CD14-positive monocyte (primary cell): Measurements from ENCODE around the gene ORAI3. TPM values are rescaled to one million over a fixed set of nuclear protein-coding genes. Genes with fewer than 3 reads are reported as not detected.

ENCODE experiments used
- DNase-seq, 3 donors: peaks; one replicate each; pipeline ENCODE4 v3.0.0-alpha.2; 2011 to 2022
- H2AFZ ChIP-seq: 2 replicates; pipeline ENCODE4 v1.6.0; 2012; ENCODE audit warnings: mild to moderate bottlenecking, low read depth, low read length, inconsistent platforms; ENCODE audit not compliant: insufficient read depth, poor library complexity, severe bottlenecking
- H3K27ac ChIP-seq, 2 donors: 1 replicate in 1 of 2; 2 replicates in 1 of 2; pipeline ENCODE4 v1.5.1; 2012 to 2013; ENCODE audit warnings: low read length in 2 of 2, control low read depth in 1 of 2, inconsistent platforms in 1 of 2, low read depth in 1 of 2, mild to moderate bottlenecking in 1 of 2
- H3K27me3 ChIP-seq, 2 donors: one replicate each; pipeline versions ENCODE4 v1.6.0 to v1.6.1; 2011 to 2013; ENCODE audit warnings: low read length in 2 of 2; ENCODE audit not compliant: control insufficient read depth in 2 of 2, insufficient read depth in 2 of 2
- H3K36me3 ChIP-seq, 2 donors: replicated peaks in 1 of 2; 1 replicate in 1 of 2; 2 replicates in 1 of 2; pipeline versions ENCODE4 v1.5.1 to v1.6.1; 2012 to 2013; ENCODE audit warnings: low read length in 2 of 2, control low read depth in 1 of 2, inconsistent platforms in 1 of 2, mild to moderate bottlenecking in 1 of 2; ENCODE audit not compliant: insufficient read depth in 2 of 2, control insufficient read depth in 1 of 2
- H3K4me1 ChIP-seq, 2 donors: 1 replicate in 1 of 2; 2 replicates in 1 of 2; pipeline versions ENCODE4 v1.5.1 to v1.6.1; 2012 to 2013; ENCODE audit warnings: low read length in 2 of 2, control low read depth in 1 of 2, inconsistent platforms in 1 of 2, mild to moderate bottlenecking in 1 of 2, moderate library complexity in 1 of 2; ENCODE audit not compliant: insufficient read depth in 2 of 2, control insufficient read depth in 1 of 2
- H3K4me2 ChIP-seq: replicated peaks from 2 replicates; pipeline ENCODE3; 2012; ENCODE audit warnings: low read length, moderate library complexity, mild to moderate bottlenecking; ENCODE audit not compliant: poor library complexity, severe bottlenecking; ENCODE audit errors: extremely low read depth
- H3K4me3 ChIP-seq, 3 experiments: fragments of 200-600 bp in 1 of 3; sonication (generic) in 1 of 3; replicated peaks in 1 of 3; 1 replicate in 2 of 3; 2 replicates in 1 of 3; pipeline ENCODE4 v1.5.1; 2011 to 2013; ENCODE audit warnings: low read length in 3 of 3, mild to moderate bottlenecking in 3 of 3, control low read depth in 2 of 3, low read depth in 2 of 3, inconsistent platforms in 1 of 3, moderate library complexity in 1 of 3
- H3K79me2 ChIP-seq: 2 replicates; pipeline ENCODE4 v1.6.0; 2012; ENCODE audit warnings: mild to moderate bottlenecking, control low read depth, inconsistent platforms, low read length, moderate library complexity; ENCODE audit not compliant: insufficient read depth
- H3K9ac ChIP-seq: 2 replicates; pipeline ENCODE4 v1.6.0; 2017; ENCODE audit warnings: low read length, mild to moderate bottlenecking; ENCODE audit not compliant: insufficient read depth, poor library complexity, severe bottlenecking
- H3K9me3 ChIP-seq, 2 donors: replicated peaks in 1 of 2; 1 replicate in 1 of 2; 2 replicates in 1 of 2; pipeline versions ENCODE4 v1.5.1 to v1.6.1; 2012 to 2013; ENCODE audit warnings: low read length in 2 of 2, control low read depth in 1 of 2; ENCODE audit not compliant: control insufficient read depth in 1 of 2, insufficient read depth in 1 of 2
- H4K20me1 ChIP-seq: 2 replicates; pipeline ENCODE4 v1.6.0; 2012; ENCODE audit warnings: mild to moderate bottlenecking, low read length, control low read depth, moderate library complexity; ENCODE audit not compliant: insufficient read depth
- H3K27ac Mint-ChIP-seq, 7 donors: one replicate each; pipeline ENCODE4 v1.8.0; 2020; ENCODE audit warnings: mild to moderate bottlenecking in 7 of 7, mixed read lengths in 7 of 7, moderate library complexity in 6 of 7, inconsistent platforms in 2 of 7
- H3K27me3 Mint-ChIP-seq, 3 donors: one replicate each; pipeline ENCODE4 v1.8.0; 2021 to 2022; ENCODE audit warnings: low read depth in 3 of 3, mild to moderate bottlenecking in 3 of 3, mixed read lengths in 3 of 3, moderate library complexity in 3 of 3, inconsistent platforms in 1 of 3
- H3K36me3 Mint-ChIP-seq, 2 donors: one replicate each; pipeline ENCODE4 v1.8.0; 2020; ENCODE audit warnings: mixed read lengths in 2 of 2, inconsistent platforms in 1 of 2, mild to moderate bottlenecking in 1 of 2
- H3K4me1 Mint-ChIP-seq: one replicate; pipeline ENCODE4 v1.8.0; 2020; ENCODE audit warnings: mild to moderate bottlenecking, mixed read lengths
- H3K4me3 Mint-ChIP-seq, 2 donors: one replicate each; pipeline ENCODE4 v1.8.0; 2020; ENCODE audit warnings: mild to moderate bottlenecking in 2 of 2, mixed read lengths in 2 of 2, moderate library complexity in 1 of 2
- H3K9me3 Mint-ChIP-seq, 7 donors: one replicate each; pipeline ENCODE4 v1.8.0; 2020 to 2022; ENCODE audit warnings: mixed read lengths in 7 of 7, mild to moderate bottlenecking in 6 of 7, moderate library complexity in 6 of 7, inconsistent platforms in 2 of 7
- CTCF ChIP-seq: fragments of 200-600 bp; IDR thresholded peaks from one replicate; pipeline ENCODE4 v1.8.0; 2022; ENCODE audit warnings: antibody characterized with exemption, mild to moderate bottlenecking
- WGBS: methylation state at CpG from one replicate; pipeline ENCODE4 v1.1.5; 2013; ENCODE audit warnings: missing lambda C conversion rate; ENCODE audit not compliant: insufficient coverage; 5-methylcytosine and 5-hydroxymethylcytosine counted together
- intact Hi-C, 2 donors: fragments of 100-400 bp; cut with micrococcal nuclease; formaldehyde crosslinking; loops; one replicate each; pipeline versions ENCODE4 v1.15.0 to v1.15.1; 2023
- polyA plus RNA-seq, 3 donors: library from polyadenylated mRNA; depleted of rRNA in 1 of 3; unstranded in 2 of 3; stranded (reverse) in 1 of 3; fragments of 300-500 nt in 2 of 3; fragments of >200 nt in 1 of 3; fragmentation: Illumina TruSeq in 2 of 3; gene quantifications; 1 replicate in 2 of 3; 2 replicates in 1 of 3; pipeline ENCODE4 v1.2.3, GENCODE V29; 2012 to 2021

Gene ORAI3
- polyA plus RNA-seq, 3 donors: 34.3 to 80.3 (median 76.8) TPM

DNA sequence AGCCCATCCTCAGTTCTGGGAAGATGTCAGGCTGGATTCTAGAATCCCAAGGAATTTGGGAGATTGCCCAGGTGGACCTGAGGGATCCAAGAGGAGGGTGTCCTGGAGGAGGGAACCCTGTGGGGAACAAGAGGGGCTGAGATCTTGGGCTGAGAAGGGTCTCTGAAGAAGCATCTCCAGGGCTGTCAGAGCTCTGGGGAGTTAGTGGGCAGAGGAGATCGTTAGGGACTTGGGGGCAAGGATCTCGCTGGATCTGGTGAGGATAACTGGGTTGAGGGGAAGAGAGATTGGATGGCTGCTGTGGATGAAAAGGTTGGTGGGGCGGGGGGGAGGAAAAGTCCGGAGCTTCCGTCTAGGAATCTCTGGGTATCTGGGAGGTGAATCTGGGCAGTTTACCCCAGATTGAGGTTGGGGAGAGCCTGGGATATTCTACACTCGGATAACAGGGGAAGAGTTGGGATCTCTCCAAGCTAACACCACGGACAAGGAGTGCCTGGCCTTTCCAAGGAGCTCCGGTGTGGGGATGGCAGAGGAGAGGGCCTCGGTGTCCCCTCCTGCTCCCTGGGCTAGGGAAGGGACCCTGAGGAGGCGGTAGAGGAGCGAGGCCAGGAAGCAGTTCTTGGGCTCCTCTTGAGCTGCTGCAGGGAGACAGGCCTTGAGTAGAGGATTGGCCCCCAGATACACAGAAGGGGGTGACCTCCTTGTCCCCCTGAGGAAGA, 23.8 kb upstream of the ORAI3 start:
- Histone ChIP-seq H3K4me2 (peak overlapping the region; percentile 80), H2AFZ (no peak overlapping the region), H3K4me1 (peaks cover 12 to 20% of the 10 kb centered on the region in 2 donors), H3K27ac (no peak overlapping the region), H3K36me3 (peaks cover 12 to 24% of the 10 kb centered on the region in 2 donors), H3K9ac (no peak overlapping the region), H3K4me3 (peak overlapping the region in 1 of 3 experiments; percentile 85), H3K9me3 (no peaks in the 10 kb centered on the region), H4K20me1 (no peaks in the 10 kb centered on the region), H3K79me2 (no peaks in the 10 kb centered on the region), H3K27me3 (no peaks in the 10 kb centered on the region)
- Mint-ChIP-seq H3K27ac (peak overlapping the region in 1 of 7 donors; percentile 57), H3K4me3 (no peak overlapping the region), H3K9me3 (peaks cover 0 to 2% (median 0%) of the 10 kb centered on the region in 7 donors), H3K27me3 (no peaks in the 10 kb centered on the region), H3K4me1 (peaks cover 23% of the 10 kb centered on the region), H3K36me3 (peaks cover 14 to 23% of the 10 kb centered on the region in 2 donors)
- no peak for DNase-seq
- TF ChIP-seq CTCF: no peak
- intact Hi-C loops: loop anchor here (5.0 to 10.0 kb wide), 3 partner anchors 160 to 270 kb away; partner anchors contain the start of genes CFAP119 (in 1 of the 2), FBRS (in 1 of the 2), PRR14 (in 1 of the 2) and RNF40 (in 1 of the 2)
- 94% methylated on average over 11 of the region's 11 CpGs for WGBS

DNA sequence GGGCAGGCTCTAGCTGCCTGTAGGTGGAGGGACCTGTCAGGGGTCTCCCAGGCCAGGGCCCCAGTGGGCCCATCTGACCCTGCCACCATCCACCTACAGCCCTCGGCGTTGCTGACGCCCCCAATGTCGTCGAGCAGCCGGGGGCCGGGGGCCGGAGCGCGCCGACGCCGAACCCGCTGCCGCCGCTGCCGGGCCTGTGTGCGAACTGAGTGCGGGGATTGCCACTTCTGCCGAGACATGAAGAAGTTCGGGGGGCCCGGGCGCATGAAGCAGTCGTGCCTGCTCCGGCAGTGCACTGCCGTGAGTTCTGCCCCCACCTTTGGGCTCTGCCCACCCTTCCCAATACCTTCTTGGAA, 23.3 kb upstream of the ORAI3 start:
- H3K4me3 Mint-ChIP-seq: no peak overlapping the region
- no peaks in the 10 kb centered on the region for H3K27me3 ChIP-seq
- H3K9me3 Mint-ChIP-seq: peaks cover 0 to 2% (median 0%) of the 10 kb centered on the region in 7 donors
- no peak overlapping the region for H3K9ac ChIP-seq
- H3K4me2 ChIP-seq: no peak overlapping the region
- no peak overlapping the region for H3K27ac ChIP-seq
- no peak overlapping the region for H3K27ac Mint-ChIP-seq
- H2AFZ ChIP-seq: no peak overlapping the region
- no peak for DNase-seq
- no peaks in the 10 kb centered on the region for H3K9me3 ChIP-seq
- intact Hi-C loops: loop anchor here in 1 of 2 donors (10.0 kb wide), 2 partner anchors 161 to 271 kb away; partner anchors contain the start of genes CFAP119, FBRS, PRR14 and RNF40
- peaks cover 17 to 26% of the 10 kb centered on the region in 2 donors for H3K36me3 Mint-ChIP-seq
- no peaks in the 10 kb centered on the region for H3K27me3 Mint-ChIP-seq
- H3K79me2 ChIP-seq: no peaks in the 10 kb centered on the region
- H3K36me3 ChIP-seq: peaks cover 15 to 30% of the 10 kb centered on the region in 2 donors
- H4K20me1 ChIP-seq: no peaks in the 10 kb centered on the region
- TF ChIP-seq CTCF: no peak
- H3K4me1 ChIP-seq: peaks cover 12 to 20% of the 10 kb centered on the region in 2 donors
- H3K4me1 Mint-ChIP-seq: peaks cover 23% of the 10 kb centered on the region
- WGBS: 92% methylated on average over 26 of the region's 26 CpGs
- no peak overlapping the region for H3K4me3 ChIP-seq
